ENCODE results near the gene BCL11A.

BCL11A gene

DNA sequence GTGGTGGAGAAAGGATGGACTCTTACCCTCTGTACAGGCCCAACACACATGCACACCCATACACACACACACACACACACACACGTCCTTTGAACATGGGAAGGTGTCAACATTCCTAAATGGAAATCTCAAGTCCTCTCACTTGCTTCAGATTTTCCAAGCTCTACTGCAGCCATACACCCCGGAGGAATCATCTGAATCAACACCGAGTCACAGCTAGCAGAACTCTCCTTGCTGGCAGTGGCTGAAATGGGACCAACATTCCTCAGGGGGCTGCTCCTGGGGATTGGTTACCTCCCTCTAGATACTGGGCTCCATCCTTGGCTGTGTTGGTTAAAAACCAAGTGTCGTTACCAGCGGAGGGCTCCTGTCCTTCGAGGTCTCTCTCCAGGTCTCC lies 112.7 kb downstream of the BCL11A start:
- no peak overlapping the region for H3K4me3 ChIP-seq (replicated peaks in 1 of 2; ENCODE audit: low read depth in 2 of 2, low read length in 2 of 2)
- DNase-seq (ENCODE audit: low read depth in 2 of 2) = no peak
- TF ChIP-seq, protein P1, sequence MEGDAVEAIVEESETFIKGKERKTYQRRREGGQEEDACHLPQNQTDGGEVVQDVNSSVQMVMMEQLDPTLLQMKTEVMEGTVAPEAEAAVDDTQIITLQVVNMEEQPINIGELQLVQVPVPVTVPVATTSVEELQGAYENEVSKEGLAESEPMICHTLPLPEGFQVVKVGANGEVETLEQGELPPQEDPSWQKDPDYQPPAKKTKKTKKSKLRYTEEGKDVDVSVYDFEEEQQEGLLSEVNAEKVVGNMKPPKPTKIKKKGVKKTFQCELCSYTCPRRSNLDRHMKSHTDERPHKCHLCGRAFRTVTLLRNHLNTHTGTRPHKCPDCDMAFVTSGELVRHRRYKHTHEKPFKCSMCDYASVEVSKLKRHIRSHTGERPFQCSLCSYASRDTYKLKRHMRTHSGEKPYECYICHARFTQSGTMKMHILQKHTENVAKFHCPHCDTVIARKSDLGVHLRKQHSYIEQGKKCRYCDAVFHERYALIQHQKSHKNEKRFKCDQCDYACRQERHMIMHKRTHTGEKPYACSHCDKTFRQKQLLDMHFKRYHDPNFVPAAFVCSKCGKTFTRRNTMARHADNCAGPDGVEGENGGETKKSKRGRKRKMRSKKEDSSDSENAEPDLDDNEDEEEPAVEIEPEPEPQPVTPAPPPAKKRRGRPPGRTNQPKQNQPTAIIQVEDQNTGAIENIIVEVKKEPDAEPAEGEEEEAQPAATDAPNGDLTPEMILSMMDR (IDR thresholded peaks at IDR 0.05; ENCODE audit: low read depth, low read length) = no peak

DNA sequence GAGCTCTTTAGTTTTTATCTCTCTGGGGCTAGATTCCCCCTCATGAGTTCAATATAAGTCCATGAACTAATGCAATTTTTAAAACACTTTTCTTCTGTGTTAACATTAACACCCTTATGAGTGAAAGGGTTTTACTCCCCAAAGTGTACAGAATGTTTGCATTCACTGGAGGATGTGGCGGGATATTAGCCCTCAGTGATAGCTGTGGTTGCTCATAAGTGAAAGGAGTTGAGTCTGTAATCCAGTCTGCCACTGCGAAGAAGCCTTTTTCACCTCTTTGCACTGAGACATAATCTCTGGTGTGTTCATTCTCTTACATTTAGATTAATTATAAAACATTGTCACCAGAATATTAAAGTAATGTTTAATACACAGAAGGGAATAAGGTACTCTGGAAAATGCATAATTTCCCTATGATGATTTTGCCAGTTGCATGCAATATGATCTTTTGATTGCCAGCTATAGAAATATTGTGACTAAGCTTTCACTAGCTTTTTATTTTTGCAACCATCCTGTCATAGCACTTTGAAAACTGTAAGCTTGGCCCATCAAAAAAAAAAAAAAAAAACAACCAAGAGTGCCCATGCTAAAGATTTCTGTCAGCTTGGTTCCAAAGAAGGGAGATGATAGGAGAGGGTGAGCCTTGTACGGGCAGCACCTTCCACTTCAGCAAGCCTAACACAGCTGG lies 113.2 kb downstream of the BCL11A start:
- TF ChIP-seq, protein P1 (IDR thresholded peaks at IDR 0.05; ENCODE audit: low read depth, low read length) = no peak
- no peak overlapping the region for H3K4me3 ChIP-seq (replicated peaks in 1 of 2; ENCODE audit: low read depth in 2 of 2, low read length in 2 of 2)
- DNase-seq (ENCODE audit: low read depth in 2 of 2) = no peak

DNA sequence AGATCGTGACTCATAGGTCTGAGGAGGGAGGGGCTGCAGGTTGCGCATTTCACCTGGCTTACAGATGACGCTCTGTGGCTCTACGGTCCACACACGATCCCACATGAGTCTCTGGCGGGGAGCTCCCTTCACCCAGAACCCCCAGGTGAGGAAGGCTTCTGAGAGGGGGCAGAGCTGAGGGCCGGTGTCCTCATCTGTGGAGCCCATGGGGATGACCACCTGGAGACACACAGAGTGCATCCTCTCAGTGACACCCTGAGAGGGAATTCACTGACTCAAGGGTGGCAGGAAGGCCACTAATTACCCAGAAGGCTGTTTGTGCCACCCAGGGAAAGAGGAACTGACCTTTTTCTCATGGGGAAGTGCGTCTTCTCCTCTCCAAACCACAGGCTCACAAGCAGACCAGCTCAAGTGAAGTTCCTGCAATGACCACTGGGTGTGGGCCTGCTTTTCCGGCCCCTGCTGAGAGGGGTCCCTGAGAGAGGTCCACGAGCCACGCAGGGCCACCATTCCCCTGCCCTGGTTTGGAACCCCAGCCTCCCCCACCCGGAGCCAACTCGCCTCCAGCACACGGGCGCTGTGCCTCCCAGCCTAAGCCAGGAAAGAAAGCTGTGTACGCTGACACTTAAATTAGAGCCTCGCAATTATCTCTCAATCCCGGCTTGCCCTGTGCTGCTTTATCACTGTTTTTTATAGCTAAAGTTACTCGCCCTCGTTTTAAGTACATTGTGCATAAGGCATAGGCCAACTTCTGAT lies 114.1 kb downstream of the BCL11A start:
- TF ChIP-seq, protein P1 (IDR thresholded peaks at IDR 0.05; ENCODE audit: low read depth, low read length) = no peak
- peak in 1 of 2 donors; percentile 6 for DNase-seq (ENCODE audit: low read depth in 2 of 2)
- no peak overlapping the region for H3K4me3 ChIP-seq (replicated peaks in 1 of 2; ENCODE audit: low read depth in 2 of 2, low read length in 2 of 2)

DNA sequence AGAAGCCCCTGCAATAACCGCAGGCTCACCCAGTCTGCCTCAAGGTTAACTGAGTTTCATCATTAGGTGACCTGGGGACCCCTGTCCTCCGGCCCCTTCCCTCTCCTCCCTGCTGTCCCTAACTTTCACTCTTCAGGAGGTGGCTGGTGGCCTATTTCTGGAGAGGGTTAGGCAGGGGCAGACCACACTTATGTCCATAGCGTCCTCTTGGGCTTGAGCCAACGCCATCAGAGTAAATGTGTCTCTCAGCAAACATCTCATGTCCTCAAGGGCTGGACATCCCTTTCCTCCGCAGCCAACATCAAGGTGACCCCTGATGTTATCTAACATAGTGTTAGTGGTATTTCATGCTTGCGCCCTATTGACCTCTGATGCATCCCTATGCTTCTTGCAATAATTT lies 114.8 kb downstream of the BCL11A start:
- TF ChIP-seq, protein P1 (IDR thresholded peaks at IDR 0.05; ENCODE audit: low read depth, low read length) = no peak
- H3K4me3 ChIP-seq (replicated peaks in 1 of 2; ENCODE audit: low read depth in 2 of 2, low read length in 2 of 2) = no peak overlapping the region
- no peak for DNase-seq (ENCODE audit: low read depth in 2 of 2)

DNA sequence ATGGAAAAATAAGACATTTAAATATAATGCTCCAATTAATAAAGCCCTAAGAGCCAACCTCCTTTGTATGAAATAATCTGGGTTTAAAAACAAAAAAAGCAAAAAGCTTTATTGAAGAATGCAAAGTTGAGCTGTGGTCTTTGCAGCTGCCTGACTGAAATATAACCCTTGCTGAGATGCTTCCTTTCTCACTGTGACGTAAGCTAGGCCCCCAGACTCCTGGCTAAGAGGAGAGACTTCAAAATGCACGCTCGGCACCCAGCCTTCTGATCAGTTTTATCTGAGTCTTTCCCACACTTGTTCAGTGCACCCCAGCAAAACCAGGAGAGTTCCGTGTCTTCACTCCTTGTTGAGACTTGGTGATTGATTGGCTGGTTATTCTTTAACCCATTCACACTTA lies 115.3 kb downstream of the BCL11A start:
- TF ChIP-seq, protein P1 (IDR thresholded peaks at IDR 0.05; ENCODE audit: low read depth, low read length) = no peak
- no peak for DNase-seq (ENCODE audit: low read depth in 2 of 2)
- no peak overlapping the region for H3K4me3 ChIP-seq (replicated peaks in 1 of 2; ENCODE audit: low read depth in 2 of 2, low read length in 2 of 2)

DNA sequence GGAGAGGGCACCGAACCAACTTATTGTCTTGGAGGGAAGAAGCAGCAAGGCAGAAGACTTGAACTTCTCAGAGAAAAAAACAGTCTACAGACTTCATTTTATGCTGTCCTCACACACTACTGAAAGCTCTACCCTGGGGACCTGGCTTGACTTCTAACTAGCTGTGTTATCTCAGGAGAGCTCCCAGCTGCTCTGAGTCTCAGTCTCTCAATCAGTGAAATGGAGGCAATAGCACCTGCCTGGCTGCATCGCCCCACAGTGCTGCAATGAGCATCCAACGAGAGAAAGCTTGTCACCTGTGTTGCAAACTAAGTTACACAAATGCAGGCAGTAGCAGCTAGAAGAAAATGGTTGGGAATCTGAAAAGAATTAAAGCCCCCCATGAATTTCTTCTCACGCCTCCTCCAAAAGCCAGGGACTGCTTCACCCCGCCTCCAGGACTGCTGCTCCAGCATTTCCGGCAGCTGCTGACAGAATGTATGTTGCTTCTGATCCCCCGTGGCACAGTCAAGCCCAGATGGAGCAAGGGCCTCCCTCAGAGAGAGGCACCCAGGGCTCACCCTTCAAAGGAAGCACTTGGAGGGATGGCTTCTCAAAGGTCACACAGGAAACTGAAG lies 116.3 kb downstream of the BCL11A start:
- no peak overlapping the region for H3K4me3 ChIP-seq (replicated peaks in 1 of 2; ENCODE audit: low read depth in 2 of 2, low read length in 2 of 2)
- TF ChIP-seq, protein P1 (IDR thresholded peaks at IDR 0.05; ENCODE audit: low read depth, low read length) = no peak
- no peak for DNase-seq (ENCODE audit: low read depth in 2 of 2)

Measured in cardiac fibroblast (primary cell).